RWPE2 (cell line): ENCODE data around the gene EMILIN1.

Experiments used
- ATAC-seq: fragments of 200-7000 bp; cut with Tn5 transposase; 3 replicates; pipeline ENCODE4 v1.9.1; 2021; ENCODE audit warnings: low read depth
- DNase-seq: peaks from one replicate; pipeline ENCODE4 v3.0.0-alpha.2; 2020; ENCODE audit warnings: low spot score
- H3K27ac ChIP-seq: fragments of 450-650 bp; 2 replicates; pipeline ENCODE4 v1.5.1; 2017; ENCODE audit warnings: mild to moderate bottlenecking; ENCODE audit not compliant: poor library complexity, severe bottlenecking
- H3K27me3 ChIP-seq: fragments of 250-450 bp; sonication (Bioruptor Pico); 2 replicates; pipeline ENCODE4 v1.5.1; 2021; ENCODE audit warnings: mild to moderate bottlenecking, moderate library complexity; ENCODE audit not compliant: insufficient read depth, poor library complexity, severe bottlenecking
- H3K36me3 ChIP-seq: fragments of 250-450 bp; sonication (Bioruptor Pico); 2 replicates; pipeline ENCODE4 v1.5.1; 2020; ENCODE audit warnings: low read depth, mild to moderate bottlenecking, moderate library complexity
- H3K4me1 ChIP-seq: fragments of 250-450 bp; sonication (Bioruptor Pico); 2 replicates; pipeline ENCODE4 v1.5.1; 2021; ENCODE audit warnings: mild to moderate bottlenecking, moderate library complexity; ENCODE audit not compliant: insufficient read depth, poor library complexity, severe bottlenecking
- H3K4me3 ChIP-seq: fragments of 250-450 bp; sonication (Bioruptor Pico); 2 replicates; pipeline ENCODE4 v1.5.1; 2021; ENCODE audit warnings: mild to moderate bottlenecking, moderate library complexity; ENCODE audit not compliant: severe bottlenecking
- H3K9me3 ChIP-seq: fragments of 250-450 bp; sonication (Bioruptor Pico); 2 replicates; pipeline ENCODE4 v1.5.1; 2021; ENCODE audit warnings: mild to moderate bottlenecking, moderate library complexity; ENCODE audit not compliant: severe bottlenecking
- TF ChIP-seq, protein P1 (sequence below): fragments of 450-650 bp; IDR thresholded peaks from one replicate; pipeline ENCODE4 v1.5.1; 2017; ENCODE audit warnings: mild to moderate bottlenecking, moderate library complexity; ENCODE audit not compliant: poor library complexity, severe bottlenecking

Gene EMILIN1

DNA sequence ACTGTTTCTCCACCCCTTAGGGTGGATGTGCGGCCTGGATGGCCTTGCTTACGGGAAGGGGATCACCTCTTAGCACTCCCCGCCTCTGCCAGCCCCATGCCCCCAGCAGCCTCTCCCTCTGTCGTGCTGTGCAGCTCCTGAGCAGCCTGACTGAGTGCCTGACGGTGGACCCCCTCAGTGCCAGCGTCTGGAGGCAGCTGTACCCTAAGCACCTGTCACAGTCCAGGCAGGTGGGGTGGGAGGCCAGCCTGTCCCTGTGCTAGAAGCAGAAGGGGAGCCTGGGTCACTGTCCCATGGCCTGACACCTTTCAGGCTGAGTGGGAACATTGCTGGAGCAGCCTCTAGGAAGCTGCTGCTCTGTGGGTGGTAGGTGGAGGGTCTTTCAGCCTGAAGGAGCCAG is 40.4 kb upstream of the EMILIN1 start:
- no peak for ATAC-seq
- TF ChIP-seq, protein P1, sequence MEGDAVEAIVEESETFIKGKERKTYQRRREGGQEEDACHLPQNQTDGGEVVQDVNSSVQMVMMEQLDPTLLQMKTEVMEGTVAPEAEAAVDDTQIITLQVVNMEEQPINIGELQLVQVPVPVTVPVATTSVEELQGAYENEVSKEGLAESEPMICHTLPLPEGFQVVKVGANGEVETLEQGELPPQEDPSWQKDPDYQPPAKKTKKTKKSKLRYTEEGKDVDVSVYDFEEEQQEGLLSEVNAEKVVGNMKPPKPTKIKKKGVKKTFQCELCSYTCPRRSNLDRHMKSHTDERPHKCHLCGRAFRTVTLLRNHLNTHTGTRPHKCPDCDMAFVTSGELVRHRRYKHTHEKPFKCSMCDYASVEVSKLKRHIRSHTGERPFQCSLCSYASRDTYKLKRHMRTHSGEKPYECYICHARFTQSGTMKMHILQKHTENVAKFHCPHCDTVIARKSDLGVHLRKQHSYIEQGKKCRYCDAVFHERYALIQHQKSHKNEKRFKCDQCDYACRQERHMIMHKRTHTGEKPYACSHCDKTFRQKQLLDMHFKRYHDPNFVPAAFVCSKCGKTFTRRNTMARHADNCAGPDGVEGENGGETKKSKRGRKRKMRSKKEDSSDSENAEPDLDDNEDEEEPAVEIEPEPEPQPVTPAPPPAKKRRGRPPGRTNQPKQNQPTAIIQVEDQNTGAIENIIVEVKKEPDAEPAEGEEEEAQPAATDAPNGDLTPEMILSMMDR, result no peak
- Histone ChIP-seq H3K27ac (no peak overlapping the region), H3K9me3 (no peaks in the 10 kb centered on the region), H3K27me3 (no peaks in the 10 kb centered on the region), H3K36me3 (peaks cover 86% of the 10 kb centered on the region), H3K4me1 (no peaks in the 10 kb centered on the region), H3K4me3 (no peak overlapping the region)
- no peak for DNase-seq

DNA sequence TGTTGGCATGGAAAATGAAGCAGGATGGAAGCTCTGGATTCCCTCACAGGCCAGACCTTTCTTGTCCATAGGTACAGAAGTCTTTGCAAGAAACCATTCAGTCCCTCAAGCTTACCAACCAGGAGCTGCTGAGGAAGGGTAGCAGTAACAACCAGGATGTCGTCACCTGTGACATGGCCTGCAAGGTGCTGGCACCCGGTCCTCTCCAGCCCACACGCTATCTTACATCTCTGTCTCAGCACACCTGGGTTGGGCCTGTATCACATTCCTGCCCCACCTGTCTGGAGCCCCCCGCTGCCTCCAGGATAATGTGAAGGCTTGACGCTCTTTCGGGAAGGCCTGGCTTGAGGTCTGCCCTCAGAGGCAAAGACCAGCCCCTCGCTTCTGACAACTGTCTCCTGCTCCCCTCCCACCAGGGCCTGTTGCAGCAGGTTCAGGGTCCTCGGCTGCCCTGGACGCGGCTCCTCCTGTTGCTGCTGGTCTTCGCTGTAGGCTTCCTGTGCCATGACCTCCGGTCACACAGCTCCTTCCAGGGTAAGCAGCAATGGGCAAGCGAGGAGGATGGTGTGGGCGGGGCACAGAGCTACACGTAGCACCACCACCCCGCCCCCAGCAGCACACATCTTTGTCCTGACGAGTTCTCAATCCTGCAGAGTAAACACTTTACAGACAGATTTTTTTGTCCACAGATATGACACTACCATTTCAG is 39.6 kb upstream of the EMILIN1 start:
- H3K36me3 ChIP-seq, result peaks cover 86% of the 10 kb centered on the region
- ATAC-seq (no peak), DNase-seq (no peak)
- TF ChIP-seq, protein P1, result no peak
- no peaks in the 10 kb centered on the region for H3K4me1 ChIP-seq
- no peak overlapping the region for H3K4me3 ChIP-seq
- no peaks in the 10 kb centered on the region for H3K27me3 ChIP-seq
- H3K9me3 ChIP-seq, result no peaks in the 10 kb centered on the region
- H3K27ac ChIP-seq, result no peak overlapping the region

DNA sequence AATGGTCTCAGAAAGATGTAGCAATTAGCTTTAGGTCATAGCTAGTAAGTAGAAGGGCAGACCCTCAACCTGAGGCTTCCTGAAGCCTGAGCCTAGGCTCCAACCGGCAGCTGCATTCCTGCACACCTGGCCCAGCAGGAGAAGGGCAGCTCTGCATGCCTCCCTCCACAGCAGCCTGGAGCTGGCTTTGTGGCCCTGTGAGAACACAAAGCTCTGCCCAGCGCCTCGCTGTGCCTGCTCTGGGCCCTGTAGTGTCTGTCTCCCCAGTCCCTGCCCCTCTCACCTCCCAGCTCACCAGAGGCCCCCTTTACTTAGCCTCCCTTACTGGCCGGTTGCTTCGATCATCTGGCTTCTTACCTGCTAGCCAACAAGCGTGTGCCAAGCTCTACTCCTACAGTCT is 39.0 kb upstream of the EMILIN1 start:
- Histone ChIP-seq H3K9me3 (no peaks in the 10 kb centered on the region), H3K36me3 (peaks cover 82% of the 10 kb centered on the region), H3K4me3 (no peak overlapping the region), H3K4me1 (no peaks in the 10 kb centered on the region), H3K27ac (no peak overlapping the region), H3K27me3 (no peaks in the 10 kb centered on the region)
- DNase-seq (no peak), ATAC-seq (no peak)
- TF ChIP-seq, protein P1, result no peak

DNA sequence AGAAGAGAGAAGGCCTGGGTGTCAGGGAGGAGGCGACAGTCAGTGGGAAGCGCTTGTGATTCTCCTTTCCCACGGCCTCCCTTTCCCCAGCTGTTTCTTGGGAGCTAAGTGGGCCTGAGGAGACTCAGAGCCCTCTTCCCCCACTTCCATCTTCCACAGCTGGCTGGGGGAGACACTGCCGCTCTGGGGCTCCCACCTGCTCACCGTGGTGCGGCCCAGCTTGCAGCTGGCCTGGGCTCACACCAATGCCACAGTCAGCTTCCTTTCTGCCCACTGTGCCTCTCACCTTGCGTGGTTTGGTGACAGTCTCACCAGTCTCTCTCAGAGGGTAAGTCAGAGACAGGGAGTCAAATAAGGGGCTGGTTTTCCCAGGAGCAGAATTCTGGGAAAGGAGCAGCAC is 38.5 kb upstream of the EMILIN1 start:
- no peak for ATAC-seq
- H3K4me3 ChIP-seq, result no peak overlapping the region
- H3K36me3 ChIP-seq, result peaks cover 79% of the 10 kb centered on the region
- no peaks in the 10 kb centered on the region for H3K27me3 ChIP-seq
- H3K9me3 ChIP-seq, result no peaks in the 10 kb centered on the region
- H3K4me1 ChIP-seq, result no peaks in the 10 kb centered on the region
- no peak overlapping the region for H3K27ac ChIP-seq
- no peak for DNase-seq
- TF ChIP-seq, protein P1, result no peak

DNA sequence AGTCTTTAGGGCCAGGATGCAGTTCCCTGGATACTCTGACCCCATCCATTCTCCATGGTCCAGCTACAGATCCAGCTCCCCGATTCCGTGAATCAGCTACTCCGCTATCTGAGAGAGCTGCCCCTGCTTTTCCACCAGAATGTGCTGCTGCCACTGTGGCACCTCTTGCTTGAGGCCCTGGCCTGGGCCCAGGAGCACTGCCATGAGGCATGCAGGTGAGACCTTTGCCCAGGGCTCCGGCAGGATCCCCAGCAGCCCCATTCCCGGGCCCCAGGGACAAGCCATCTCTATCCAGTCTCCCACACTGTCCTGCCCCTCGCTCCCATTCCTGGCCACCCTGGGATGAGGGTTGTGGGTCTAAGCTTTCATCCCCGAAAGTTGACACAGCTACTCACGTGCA is 38.1 kb upstream of the EMILIN1 start:
- Histone ChIP-seq H3K36me3 (peaks cover 74% of the 10 kb centered on the region), H3K27ac (no peak overlapping the region), H3K27me3 (no peaks in the 10 kb centered on the region), H3K9me3 (no peaks in the 10 kb centered on the region), H3K4me1 (no peaks in the 10 kb centered on the region), H3K4me3 (no peak overlapping the region)
- DNase-seq, result no peak
- ATAC-seq, result no peak
- TF ChIP-seq, protein P1, result no peak
